Colon (tissue), 2 donors: Measurements from ENCODE around the gene ESPNL.
"Not testable (repeated sequence)": the region's sequence is repeated elsewhere in the genome, so short reads cannot be mapped to it uniquely, and the experiment has no call there.

Source experiments
- FAIRE-seq: peaks from 2 replicates; lab custom pipeline; 2012; peaks lifted over from hg19 to GRCh38; lab: Jason Lieb, UNC
- donor health status: control.
- donor health status: control.

Gene ESPNL

DNA sequence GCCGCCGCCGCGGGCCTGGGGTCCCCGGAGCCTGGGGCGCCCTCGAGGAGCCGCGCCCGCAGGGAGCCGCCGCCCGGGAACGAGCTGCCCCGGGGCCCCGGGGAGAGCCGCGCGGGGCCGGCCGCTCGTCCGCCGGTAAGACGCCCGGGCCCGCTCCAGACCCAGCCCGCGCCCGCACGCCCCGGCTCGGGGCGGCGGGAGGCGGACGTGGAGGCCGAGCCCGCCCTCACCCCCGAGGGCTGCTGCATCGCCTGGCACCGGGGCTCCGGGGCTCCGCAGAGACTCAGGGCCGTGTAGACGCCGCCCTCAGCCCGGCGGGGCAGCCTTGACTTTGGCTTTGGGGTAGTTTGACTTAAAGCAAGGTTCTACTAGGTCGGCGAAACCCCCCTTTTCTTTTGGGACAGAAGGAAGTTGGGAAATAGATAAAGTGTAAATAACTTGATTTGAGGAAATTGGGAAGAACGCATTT is 59.0 kb downstream of the ESPNL start:
- FAIRE-seq: no peak

DNA sequence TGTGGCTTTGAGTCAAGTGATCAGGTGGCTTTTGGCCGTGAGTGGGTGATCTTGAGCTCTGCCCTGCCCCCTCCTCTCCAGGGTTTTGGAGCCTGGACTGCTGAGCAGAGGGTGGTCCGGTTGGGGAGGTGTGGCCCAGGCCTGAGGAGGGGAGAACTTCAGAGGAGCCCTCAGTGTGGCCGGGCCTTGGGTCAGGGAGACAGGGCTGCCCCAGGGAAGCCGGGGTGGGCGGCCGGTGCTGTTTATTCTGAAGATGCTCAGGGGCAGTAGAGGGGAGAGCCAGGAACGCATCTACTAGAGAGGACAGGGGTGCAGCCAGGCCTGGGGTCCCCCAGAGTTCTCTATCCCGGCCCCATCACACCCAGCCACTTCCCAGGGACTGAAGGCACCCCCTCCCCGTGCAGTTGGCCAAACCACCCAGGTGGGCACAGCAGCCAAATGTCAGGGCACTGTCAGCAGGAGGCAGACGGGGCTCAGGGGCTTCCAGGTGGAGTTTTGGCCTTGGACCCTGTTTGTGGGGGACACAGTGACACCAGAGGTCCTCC is 59.6 kb downstream of the ESPNL start:
- FAIRE-seq: no peak

DNA sequence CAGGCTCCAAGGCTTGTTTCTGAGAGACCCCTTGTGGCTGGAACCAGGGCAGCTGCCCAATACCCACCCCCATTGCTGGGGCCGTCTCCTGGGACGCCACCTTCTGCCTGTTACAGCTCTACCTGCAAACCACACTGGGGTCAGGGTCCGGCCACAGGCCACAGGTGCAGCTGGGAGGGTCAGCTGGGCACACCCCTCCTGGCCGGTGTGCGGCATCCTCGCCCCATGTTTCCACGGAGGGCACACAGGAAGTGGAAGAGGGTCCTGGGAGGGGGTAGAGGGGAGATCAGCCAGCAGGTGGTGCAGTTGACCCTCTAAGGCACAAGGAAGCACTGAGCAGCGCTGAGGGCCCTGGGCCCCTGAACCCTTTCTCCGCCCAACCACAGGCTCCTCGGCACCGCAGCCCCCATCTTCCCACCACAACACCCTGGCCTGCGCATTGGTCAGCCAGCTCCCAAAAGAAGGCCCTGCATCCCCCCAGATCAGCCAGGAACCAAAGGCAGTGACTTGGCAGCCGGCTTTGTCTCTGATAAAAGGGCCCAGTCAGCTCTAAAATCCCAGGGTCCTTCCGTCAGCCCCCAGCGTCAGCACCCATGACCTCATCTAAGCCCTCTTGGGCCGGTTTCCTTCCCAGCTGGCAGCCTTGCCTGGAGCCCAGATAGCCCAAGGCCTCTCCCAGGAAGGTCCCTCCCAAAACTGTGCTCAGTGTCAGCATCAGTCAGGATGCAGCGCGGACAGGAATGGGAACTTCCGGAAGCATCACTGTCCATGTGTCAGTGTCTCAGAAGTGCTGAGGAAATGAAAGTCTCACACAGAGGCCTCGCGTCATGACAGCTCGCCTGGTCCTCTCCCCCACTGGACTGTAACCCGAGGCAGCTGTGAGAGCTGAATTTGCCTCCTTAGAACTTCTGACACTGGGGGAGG is 60.3 kb downstream of the ESPNL start:
- no peak for FAIRE-seq

DNA sequence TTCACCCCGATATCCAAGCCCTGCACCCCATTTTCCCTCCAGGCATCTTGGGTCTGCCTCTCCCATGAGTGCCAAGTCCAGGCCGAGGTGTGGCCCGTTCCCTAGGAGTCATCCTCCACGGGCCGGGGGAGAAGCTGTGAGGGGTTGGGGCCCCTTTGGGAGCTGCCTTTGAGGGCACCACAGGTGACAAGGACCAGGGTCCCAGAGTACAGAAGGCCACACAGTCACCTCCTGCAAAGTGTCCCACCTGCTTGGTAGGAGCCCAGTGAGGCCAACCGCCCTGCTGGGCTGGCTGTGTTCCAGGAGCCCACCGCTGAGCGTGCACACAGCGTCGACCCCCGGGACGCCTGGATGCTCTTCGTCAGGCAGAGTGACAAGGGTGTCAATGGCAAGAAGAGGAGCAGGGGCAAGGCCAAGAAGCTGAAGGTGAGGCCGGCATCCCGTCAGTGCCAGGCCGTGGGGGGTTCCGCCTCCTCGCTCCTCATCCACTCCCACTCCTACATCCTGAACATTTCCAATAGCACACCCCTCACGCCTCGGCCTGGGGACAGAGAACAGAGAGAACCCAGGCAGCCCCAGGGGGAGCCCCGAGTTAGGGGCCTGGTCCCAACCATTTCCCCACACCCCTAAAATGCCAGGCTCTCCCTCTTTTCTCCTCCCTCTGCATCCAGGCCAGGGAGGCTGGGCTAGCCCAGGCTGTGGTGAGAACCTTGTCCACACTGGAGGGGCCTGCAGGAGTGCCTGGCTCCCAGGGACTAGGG is 61.3 kb downstream of the ESPNL start:
- FAIRE-seq: no peak

DNA sequence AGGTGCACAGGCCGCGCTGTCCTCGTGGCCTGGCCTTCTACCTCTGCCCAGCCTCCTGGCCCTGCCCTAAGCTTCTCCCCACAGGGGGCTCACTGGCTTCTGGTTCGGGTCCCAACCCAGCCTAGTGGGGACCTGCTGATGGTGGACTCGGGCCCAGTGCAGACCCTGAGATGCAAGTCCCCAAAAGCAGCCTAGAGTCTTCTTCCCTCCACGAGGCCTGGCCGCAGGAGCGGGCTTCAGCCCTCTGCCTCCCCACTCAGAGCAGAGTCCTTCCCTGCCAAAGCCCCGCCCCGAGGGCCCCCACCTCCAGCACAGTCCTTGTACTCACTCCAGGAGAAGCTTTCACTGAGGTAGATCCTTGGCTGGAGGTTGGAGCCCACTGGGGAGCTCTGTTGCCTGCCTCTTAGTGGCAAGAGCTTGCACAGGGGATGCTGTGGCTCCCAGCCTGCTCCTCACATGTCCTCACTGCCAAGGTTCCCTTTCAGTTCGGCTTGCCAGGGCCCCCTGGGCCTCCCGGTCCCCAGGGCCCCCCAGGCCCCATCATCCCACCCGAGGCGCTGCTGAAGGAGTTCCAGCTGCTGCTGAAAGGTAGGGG is 62.2 kb downstream of the ESPNL start:
- FAIRE-seq: no peak

DNA sequence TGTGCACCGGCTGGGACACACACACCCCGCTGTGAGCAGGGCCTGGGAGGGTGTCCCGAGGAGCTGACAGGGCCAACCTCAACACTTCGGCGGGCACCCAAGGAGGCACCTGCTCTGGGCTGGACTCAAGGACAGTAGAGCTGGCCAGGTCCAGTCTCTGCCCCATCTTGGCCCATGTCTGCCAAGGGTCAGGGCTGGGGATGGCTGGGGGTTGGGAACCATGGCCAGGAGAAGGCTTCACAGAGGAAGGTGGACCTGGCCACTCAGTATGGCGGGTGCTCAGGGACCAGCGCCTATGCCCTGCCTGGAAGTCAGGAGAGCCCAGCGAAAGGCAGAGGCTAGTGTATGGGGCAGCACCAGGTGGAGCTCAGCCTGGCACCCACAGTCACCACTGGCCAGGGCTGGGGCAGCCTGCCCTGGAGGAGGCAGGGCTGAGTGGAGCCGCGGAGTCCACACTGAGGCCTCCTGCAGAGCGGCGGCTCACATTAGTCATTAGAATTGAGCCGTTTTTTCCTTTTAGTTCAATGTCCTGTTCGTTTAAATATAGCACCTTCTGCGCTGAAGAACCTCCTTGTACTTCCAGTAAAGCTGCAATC is 62.8 kb downstream of the ESPNL start:
- FAIRE-seq: no peak

DNA sequence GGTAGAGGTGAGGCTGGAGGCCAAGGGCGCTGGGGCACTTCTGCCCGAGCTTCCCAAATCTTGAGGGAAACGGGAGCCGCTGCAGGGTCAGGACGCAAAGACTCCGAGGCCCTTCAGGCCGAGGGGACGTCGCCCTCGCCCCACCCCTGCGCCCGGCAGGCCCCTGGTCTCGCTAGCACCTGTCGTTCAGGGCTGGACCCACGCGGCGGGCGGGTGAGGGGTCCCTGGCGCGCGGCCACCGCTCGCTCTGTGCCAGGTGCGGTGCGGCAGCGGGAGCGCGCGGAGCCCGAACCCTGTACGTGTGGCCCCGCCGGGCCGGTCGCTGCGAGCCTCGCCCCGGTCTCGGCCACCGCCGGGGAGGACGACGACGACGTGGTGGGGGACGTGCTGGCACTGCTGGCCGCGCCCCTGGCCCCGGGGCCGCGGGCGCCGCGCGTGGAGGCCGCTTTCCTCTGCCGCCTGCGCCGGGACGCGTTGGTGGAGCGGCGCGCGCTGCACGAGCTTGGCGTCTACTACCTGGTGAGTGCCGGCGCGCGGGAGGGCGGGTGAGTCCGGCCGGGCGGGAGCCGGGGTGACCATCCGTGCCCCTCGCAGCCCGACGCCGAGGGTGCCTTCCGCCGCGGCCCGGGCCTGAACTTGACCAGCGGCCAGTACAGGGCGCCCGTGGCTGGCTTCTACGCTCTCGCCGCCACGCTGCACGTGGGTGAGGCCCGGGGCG is 63.5 kb downstream of the ESPNL start:
- FAIRE-seq: no peak

DNA sequence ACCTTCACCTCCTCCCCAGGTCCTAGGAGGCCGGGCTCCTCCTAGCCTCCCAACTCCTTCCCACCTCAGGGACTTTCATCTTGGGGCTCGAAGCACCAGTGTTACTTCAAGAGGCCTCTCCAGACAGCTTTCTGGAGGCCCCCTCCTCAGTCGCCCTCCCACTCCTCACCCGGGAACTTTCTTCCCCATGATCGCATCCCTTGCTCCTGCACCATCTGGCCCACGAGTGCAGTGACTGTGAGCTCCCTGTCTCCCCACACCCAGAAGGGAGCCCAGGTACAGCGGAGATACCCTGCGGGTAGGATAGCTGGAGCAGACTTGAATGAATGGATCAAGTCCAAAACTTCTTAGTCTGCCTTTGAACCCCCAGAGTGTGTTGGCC is 64.8 kb downstream of the ESPNL start:
- FAIRE-seq: no peak

DNA sequence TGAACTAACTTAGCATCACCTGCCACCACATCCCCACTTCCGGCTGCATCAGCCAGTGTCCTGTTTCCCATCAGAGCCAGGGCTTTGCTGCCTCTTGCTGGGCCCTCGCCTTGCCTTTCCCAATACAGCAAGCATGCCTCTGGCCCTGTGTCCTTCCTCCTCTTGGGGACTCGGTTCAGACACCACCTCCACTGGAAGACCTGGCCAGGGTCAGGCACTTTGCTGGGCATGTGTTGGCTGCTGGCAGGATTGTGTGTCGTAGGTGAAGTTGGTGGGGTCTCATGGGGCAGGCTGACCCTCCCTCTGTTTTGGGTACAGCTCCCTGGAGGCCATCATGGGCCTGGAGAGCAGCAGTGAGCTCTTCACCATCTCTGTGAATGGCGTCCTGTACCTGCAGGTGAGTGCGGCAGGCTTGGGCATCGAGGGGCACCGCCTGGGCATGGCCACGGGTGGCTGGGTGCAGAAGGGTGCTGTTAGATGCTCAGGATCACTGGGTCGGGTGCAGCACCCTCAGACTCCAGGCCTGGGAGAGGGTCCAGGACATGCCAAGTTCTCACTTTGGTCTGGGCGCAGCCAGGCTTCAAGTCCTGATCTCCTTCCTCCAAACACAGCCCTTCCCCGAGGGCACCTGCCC is 65.3 kb downstream of the ESPNL start:
- FAIRE-seq: no peak

DNA sequence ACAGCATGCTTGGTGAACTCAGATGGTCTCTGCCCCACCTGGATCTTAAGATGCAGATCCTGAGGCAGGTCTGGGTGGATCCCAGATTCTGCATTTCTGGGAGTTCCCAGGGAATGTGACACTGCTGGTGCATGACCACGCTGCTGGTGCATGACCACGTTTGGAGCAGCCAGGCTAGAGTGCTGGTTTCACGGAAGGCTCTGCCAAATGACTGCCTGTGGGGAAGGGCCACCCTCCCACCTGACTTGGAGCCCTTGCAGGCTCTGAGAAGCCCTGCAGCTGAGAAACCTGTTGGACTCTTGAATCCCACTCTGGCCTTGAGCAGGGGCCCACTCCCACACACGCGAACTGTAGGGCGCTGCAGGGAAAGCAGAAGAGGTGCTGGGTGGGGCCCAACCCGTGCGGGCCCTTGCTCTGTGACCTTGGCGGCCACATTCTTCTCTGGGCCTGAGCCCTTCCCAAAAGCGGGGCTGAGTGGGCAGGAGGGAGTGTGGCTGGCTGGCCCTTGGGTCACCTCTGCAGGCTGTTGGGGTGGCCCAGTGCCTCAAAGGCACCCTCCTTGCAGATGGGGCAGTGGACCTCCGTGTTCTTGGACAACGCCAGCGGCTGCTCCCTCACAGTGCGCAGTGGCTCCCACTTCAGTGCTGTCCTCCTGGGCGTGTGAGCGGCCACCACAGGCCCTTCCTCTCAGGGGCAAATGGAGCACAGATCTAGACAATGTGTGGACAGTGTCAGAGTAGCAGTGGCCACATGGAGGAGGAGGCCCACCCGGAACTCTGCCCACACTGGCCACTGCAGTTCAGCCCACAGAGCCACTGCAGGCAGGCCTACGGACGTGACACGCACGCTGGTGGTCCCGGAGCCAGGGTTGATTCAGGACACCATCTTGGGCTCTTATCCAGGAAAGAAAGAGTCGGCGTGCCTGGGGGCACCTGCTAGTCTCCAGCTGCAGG is 66.5 kb downstream of the ESPNL start:
- FAIRE-seq: no peak

DNA sequence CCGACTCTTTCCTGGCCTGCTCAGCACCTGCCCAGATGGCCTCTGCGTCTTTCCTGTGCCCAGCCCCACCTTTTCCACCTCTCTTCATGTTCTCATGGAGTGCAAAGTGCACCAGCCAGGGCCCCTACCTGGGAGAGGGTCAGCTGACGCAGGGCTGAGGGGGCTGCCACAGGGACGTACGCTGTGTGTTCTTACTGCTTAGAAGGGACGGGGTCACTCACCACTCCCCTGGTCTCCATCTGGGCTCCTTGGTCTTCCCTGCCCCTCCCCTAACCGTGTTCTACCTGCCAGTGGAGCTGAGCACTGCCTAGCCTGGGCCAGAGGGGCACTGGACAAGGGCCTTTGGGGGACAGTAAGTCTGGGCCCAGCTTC is 67.2 kb downstream of the ESPNL start:
- FAIRE-seq: no peak

DNA sequence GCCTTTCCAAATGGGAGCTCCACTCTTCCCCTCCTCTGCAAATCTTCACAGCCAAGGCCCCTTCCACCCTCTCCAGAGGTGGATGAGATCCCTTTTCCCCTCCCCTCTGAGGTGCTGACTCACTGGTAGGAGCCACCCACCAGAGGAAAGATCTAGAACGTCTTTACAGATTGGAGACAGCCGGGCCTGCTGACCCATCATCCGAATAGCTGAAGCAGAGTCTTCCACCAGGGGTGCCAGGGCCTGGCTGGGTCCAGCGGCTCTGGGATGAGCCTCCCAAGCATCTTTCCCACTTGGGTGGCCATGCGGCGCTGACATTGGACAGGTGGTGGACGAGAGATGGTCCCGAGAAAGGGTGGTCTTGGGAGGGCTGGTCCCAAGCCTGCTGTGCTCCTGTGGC is 67.6 kb downstream of the ESPNL start:
- FAIRE-seq: no peak

DNA sequence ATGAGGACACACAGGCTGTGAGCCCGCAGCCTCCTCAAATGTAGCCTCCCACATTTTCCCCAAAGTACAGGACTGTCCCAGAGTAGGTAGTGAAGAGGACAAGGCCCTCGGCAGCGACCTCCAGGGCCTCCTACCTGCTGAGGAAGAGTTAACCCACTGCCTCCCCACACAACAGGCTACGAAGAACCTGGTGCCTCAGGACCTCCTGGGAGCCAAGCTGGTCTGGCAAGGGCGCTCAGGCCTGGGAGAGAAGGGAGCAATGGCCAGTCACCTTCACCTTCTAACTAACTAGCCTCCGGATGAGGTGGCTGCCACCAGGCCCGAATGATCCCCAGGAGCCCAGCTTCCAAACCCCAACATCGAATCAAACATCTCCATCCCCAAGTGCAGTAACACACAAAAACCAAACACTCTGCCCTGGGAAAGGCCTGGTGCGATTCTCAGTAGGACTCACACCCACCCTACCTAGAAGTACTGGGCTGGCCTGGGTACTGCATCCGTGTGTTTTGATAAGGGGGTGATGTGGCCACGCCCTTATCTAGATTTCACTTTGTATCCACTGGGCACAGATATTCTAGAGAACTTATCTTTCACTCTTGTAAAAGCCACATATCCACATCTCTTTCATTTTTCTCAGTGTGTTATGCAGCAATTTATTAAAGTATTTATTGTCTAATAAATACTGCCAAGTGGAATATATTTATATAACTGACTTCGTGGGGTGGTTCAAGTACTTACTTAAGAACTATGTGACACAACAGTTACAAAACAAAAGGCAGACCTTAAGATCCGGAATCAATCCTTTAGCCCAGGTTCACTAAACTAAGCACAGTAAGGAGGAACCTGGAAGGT is 68.3 kb downstream of the ESPNL start:
- no peak for FAIRE-seq

DNA sequence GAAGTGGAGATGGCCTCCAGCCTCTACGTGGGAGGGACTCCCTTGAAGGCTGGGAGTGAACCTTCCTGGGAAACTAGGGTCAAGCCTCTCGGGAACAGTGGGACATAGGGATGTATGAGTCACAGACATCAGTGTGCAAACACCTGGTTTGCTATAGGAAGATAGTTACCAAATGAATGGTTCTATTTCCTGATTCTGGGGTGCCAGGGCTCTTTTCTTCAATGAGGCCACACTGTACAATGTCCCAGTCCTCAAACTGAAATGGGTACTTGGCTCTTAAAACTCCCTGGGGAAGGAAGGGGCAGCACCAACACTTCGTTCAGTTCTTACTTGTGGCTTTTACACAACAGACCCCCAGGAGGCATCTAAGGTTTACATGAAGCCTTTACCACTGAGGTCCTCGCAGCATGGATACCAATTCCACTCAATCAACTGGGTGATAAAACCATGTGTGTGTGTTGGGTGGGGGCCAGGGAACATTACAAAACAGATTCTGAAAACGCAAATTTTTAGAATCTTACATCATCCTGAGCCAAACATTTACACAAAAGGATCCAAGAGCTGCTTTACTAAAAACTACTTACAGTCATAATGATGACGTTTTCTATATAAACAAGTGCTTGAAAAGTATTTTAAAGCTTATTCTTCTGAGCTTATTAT is 69.0 kb downstream of the ESPNL start:
- no peak for FAIRE-seq

DNA sequence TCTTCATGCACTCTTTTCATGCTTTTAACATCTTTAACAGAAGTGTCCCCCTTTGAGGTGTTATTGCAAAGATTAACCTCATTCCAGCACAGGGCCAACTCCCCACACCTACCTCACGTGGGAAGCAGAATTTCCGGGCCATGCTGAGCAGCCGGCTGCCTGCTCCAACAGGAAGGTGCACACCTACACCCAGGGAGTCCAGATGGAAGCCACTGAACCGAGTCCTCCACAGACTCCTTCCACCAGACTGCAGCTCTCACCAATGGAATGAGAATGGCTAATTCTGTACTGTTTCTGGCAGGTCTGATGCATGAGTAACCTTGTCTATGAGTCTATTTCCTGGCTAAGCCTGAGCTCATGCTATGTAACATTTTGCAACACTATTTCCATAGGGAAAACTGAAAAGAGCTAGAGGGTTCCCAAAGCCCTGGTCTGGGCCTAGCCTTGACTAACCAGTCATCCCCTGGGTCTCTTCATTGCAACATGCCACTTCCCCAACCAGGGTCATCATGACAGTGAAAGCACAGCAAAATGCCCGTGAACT is 69.6 kb downstream of the ESPNL start:
- no peak for FAIRE-seq

DNA sequence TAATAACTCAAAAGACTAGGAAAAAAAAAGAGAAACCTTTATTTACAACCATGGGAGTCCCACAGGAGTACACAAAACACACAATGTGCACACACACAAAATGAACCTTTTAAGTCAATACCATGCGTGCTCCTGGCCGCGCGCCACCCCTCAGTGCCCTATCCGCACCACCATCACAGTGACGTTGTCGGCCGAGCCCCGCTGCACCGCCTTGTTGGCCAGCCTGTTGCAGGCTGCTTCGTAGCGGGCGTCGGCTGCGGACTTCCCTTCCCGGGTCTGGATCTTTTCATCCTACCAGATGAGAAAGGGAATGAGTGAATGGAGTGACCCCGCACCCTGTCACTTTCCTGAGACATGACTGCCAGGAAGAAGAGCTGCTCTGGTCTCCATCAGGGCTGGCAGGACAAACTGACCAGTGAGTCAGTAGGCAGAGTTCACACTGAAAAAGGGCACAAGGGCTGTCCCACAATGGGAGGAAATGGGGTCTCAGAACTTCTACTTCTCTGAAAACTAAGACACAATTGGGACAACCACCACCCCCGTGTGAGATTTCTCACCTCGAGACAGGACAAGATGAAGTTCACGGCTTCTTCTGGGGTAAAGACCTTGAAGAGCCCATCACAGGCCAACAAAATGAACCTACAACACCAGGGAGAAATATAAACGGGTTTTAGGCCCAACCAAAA is 70.4 kb downstream of the ESPNL start:
- FAIRE-seq: no peak

DNA sequence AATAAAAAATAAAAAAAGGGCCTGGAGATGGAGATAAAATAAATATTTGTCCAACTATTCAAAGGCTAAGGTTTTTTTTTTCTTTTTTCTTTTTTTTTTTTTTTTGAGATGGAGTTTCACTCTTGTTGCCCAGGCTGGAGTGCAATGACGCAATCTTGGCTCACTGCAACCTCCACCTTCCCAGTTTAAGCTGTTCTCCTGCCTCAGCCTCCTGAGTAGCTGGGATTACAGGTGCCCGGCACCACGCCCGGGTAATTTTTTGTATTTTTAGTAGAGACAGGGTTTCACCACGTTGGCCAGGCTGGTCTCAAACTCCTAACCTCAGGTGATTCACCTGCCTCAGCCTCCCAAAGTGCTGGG is 70.9 kb downstream of the ESPNL start:
- FAIRE-seq: not testable (repeated sequence)
